ENCODE measurements around the gene ATF3. TPM values are rescaled to one million over a fixed set of nuclear protein-coding genes. Genes with fewer than 3 reads are reported as not detected.

ATF3 gene
- total RNA-seq, 5 donors from 2014 or later (not counting 1 experiment from before 2014, with no cell fraction given) = 1.5 to 20.1 (median 3.1) TPM

- peaks cover 9 to 12% of the 10 kb centered on the region in 2 donors for H3K27me3 Mint-ChIP-seq
- Histone ChIP-seq H3K36me3 (ENCODE audit: control insufficient read depth in 2 of 2, extremely low read depth in 1 of 2, insufficient read depth in 1 of 2, low read length in 1 of 2) (no peaks in the 10 kb centered on the region), H3K27me3 (replicated peaks in 1 of 2; ENCODE audit: control insufficient read depth in 2 of 2, extremely low read depth in 1 of 2, insufficient read depth in 2 of 2, low read length in 1 of 2) (peaks cover 0 to 14% of the 10 kb centered on the region in 2 experiments), H3K27ac (ENCODE audit: low read length) (no peak overlapping the region), H3K9me3 (no peaks in the 10 kb centered on the region), H3K4me3 (ENCODE audit: control insufficient read depth in 1 of 2, extremely low read depth in 1 of 2, low read length in 1 of 2) (no peak overlapping the region), H3K4me1 (ENCODE audit: control insufficient read depth in 1 of 2, extremely low read depth in 1 of 2, insufficient read depth in 2 of 2, low read length in 2 of 2) (peaks cover 0 to 16% of the 10 kb centered on the region in 2 experiments)
- no peaks in the 10 kb centered on the region for H3K9me3 Mint-ChIP-seq
- ATAC-seq (replicated peaks in 1 of 4) (no peak), DNase-seq (peak in 1 of 35 experiments; percentile 34)
- H3K27ac Mint-ChIP-seq = no peak overlapping the region
- ChIA-PET CTCF (interaction anchor here (0.6 to 2.3 kb wide), 6 partner anchors 101 to 389 kb away, joined by 3 to 12 read pairs (median 6); no protein-coding TSS in a partner anchor), POLR2A (interaction anchor here (0.6 to 0.7 kb wide), 2 partner anchors 26 to 97 kb away, joined by 3 read pairs; no protein-coding TSS in a partner anchor)
- 90% methylated on average over 2 of the region's 9 CpGs for WGBS (ENCODE audit: insufficient coverage)
- H3K4me1 Mint-ChIP-seq = peaks cover 4 to 7% (median 7%) of the 10 kb centered on the region in 3 donors
- H3K36me3 Mint-ChIP-seq = no peaks in the 10 kb centered on the region
- no peak overlapping the region for H3K4me3 Mint-ChIP-seq
Measured at GRCh38 chr1:212667223-212668139, 58.9 kb downstream of the ATF3 start.

- ChIA-PET CTCF (interaction anchor here (0.7 to 2.3 kb wide), 5 partner anchors 102 to 327 kb away, joined by 3 to 12 read pairs (median 5); no protein-coding TSS in a partner anchor), POLR2A (interaction anchor here (0.5 to 0.7 kb wide), 2 partner anchors 96 to 318 kb away, joined by 3 to 4 read pairs; no protein-coding TSS in a partner anchor)
- H3K4me3 ChIP-seq (ENCODE audit: control insufficient read depth in 1 of 2, extremely low read depth in 1 of 2, low read length in 1 of 2) = no peak overlapping the region
- H3K9me3 ChIP-seq = no peaks in the 10 kb centered on the region
- no peak overlapping the region for H3K27ac ChIP-seq (ENCODE audit: low read length)
- peaks cover 0 to 16% of the 10 kb centered on the region in 2 experiments for H3K4me1 ChIP-seq (ENCODE audit: control insufficient read depth in 1 of 2, extremely low read depth in 1 of 2, insufficient read depth in 2 of 2, low read length in 2 of 2)
- Mint-ChIP-seq H3K4me1 (peaks cover 4 to 7% (median 7%) of the 10 kb centered on the region in 3 donors), H3K36me3 (no peaks in the 10 kb centered on the region), H3K27me3 (peaks cover 9 to 12% of the 10 kb centered on the region in 2 donors), H3K27ac (no peak overlapping the region), H3K4me3 (no peak overlapping the region), H3K9me3 (no peaks in the 10 kb centered on the region)
- no peak for ATAC-seq (replicated peaks in 1 of 4)
- no peaks in the 10 kb centered on the region for H3K36me3 ChIP-seq (ENCODE audit: control insufficient read depth in 2 of 2, extremely low read depth in 1 of 2, insufficient read depth in 1 of 2, low read length in 1 of 2)
- WGBS (ENCODE audit: insufficient coverage) = 100% methylated on average over 2 of the region's 5 CpGs
- peaks cover 0 to 14% of the 10 kb centered on the region in 2 experiments for H3K27me3 ChIP-seq (replicated peaks in 1 of 2; ENCODE audit: control insufficient read depth in 2 of 2, extremely low read depth in 1 of 2, insufficient read depth in 2 of 2, low read length in 1 of 2)
- DNase-seq = no peak
Measured at GRCh38 chr1:212668477-212668876, 59.9 kb downstream of the ATF3 start.

GRCh38 chr1:212669102-212669501 lies 60.5 kb downstream of the ATF3 start:
- H3K27ac Mint-ChIP-seq = no peak overlapping the region

GRCh38 chr1:212669600-212669999 lies 61.0 kb downstream of the ATF3 start:
- no peak for DNase-seq
- Histone ChIP-seq H3K27me3 (replicated peaks in 1 of 2; ENCODE audit: control insufficient read depth in 2 of 2, extremely low read depth in 1 of 2, insufficient read depth in 2 of 2, low read length in 1 of 2) (peaks cover 0 to 14% of the 10 kb centered on the region in 2 experiments), H3K4me3 (ENCODE audit: control insufficient read depth in 1 of 2, extremely low read depth in 1 of 2, low read length in 1 of 2) (no peak overlapping the region), H3K36me3 (ENCODE audit: control insufficient read depth in 2 of 2, extremely low read depth in 1 of 2, insufficient read depth in 1 of 2, low read length in 1 of 2) (no peaks in the 10 kb centered on the region), H3K4me1 (ENCODE audit: control insufficient read depth in 1 of 2, extremely low read depth in 1 of 2, insufficient read depth in 2 of 2, low read length in 2 of 2) (peaks cover 0 to 16% of the 10 kb centered on the region in 2 experiments), H3K9me3 (no peaks in the 10 kb centered on the region), H3K27ac (ENCODE audit: low read length) (no peak overlapping the region)
- no peak for ATAC-seq (replicated peaks in 1 of 4)
- no peaks in the 10 kb centered on the region for H3K9me3 Mint-ChIP-seq
- no peak overlapping the region for H3K4me3 Mint-ChIP-seq
- peaks cover 9 to 12% of the 10 kb centered on the region in 2 donors for H3K27me3 Mint-ChIP-seq
- ChIA-PET POLR2A (no interaction called here), CTCF (no interaction called here)
- H3K36me3 Mint-ChIP-seq = no peaks in the 10 kb centered on the region
- 90% methylated on average over 5 of the region's 8 CpGs for WGBS (ENCODE audit: insufficient coverage)
- peaks cover 4 to 7% (median 7%) of the 10 kb centered on the region in 3 donors for H3K4me1 Mint-ChIP-seq
- no peak overlapping the region for H3K27ac Mint-ChIP-seq

More at GRCh38 chr1:212669102-212669501, 60.5 kb downstream of the ATF3 start:
- no peak overlapping the region for H3K27ac ChIP-seq (ENCODE audit: low read length)
- no peak overlapping the region for H3K4me3 Mint-ChIP-seq
- peaks cover 9 to 12% of the 10 kb centered on the region in 2 donors for H3K27me3 Mint-ChIP-seq
- H3K4me1 ChIP-seq (ENCODE audit: control insufficient read depth in 1 of 2, extremely low read depth in 1 of 2, insufficient read depth in 2 of 2, low read length in 2 of 2) = peaks cover 0 to 16% of the 10 kb centered on the region in 2 experiments
- ATAC-seq (replicated peaks in 1 of 4) (no peak), DNase-seq (no peak)
- no peaks in the 10 kb centered on the region for H3K9me3 ChIP-seq
- no peaks in the 10 kb centered on the region for H3K9me3 Mint-ChIP-seq
- H3K4me1 Mint-ChIP-seq = peaks cover 4 to 7% (median 7%) of the 10 kb centered on the region in 3 donors
- no peaks in the 10 kb centered on the region for H3K36me3 Mint-ChIP-seq
- peaks cover 0 to 14% of the 10 kb centered on the region in 2 experiments for H3K27me3 ChIP-seq (replicated peaks in 1 of 2; ENCODE audit: control insufficient read depth in 2 of 2, extremely low read depth in 1 of 2, insufficient read depth in 2 of 2, low read length in 1 of 2)
- CTCF ChIA-PET = interaction anchor here in 1 of 2 donors (1.8 kb wide), 1 partner anchor 326 kb away, joined by 6 read pairs; no protein-coding TSS in a partner anchor
- WGBS (ENCODE audit: insufficient coverage) = no CpG with 5 or more reads among the region's 2 CpGs
- H3K36me3 ChIP-seq (ENCODE audit: control insufficient read depth in 2 of 2, extremely low read depth in 1 of 2, insufficient read depth in 1 of 2, low read length in 1 of 2) = no peaks in the 10 kb centered on the region
- POLR2A ChIA-PET = interaction anchor here in 1 of 2 donors (0.5 kb wide), 1 partner anchor 318 kb away, joined by 4 read pairs; no protein-coding TSS in a partner anchor
- H3K4me3 ChIP-seq (ENCODE audit: control insufficient read depth in 1 of 2, extremely low read depth in 1 of 2, low read length in 1 of 2) = no peak overlapping the region

- no peaks in the 10 kb centered on the region for H3K9me3 ChIP-seq
- no peak overlapping the region for H3K27ac ChIP-seq (ENCODE audit: low read length)
- no peak overlapping the region for H3K4me3 ChIP-seq (ENCODE audit: control insufficient read depth in 1 of 2, extremely low read depth in 1 of 2, low read length in 1 of 2)
- no peaks in the 10 kb centered on the region for H3K36me3 Mint-ChIP-seq
- H3K27ac Mint-ChIP-seq = no peak overlapping the region
- no peak for DNase-seq
- H3K4me3 Mint-ChIP-seq = no peak overlapping the region
- peaks cover 0 to 9% of the 10 kb centered on the region in 2 experiments for H3K27me3 ChIP-seq (replicated peaks in 1 of 2; ENCODE audit: control insufficient read depth in 2 of 2, extremely low read depth in 1 of 2, insufficient read depth in 2 of 2, low read length in 1 of 2)
- WGBS (ENCODE audit: insufficient coverage) = 100% methylated on average over 1 of the region's 7 CpGs
- H3K27me3 Mint-ChIP-seq = peaks cover 9 to 12% of the 10 kb centered on the region in 2 donors
- ChIA-PET POLR2A (no interaction called here), CTCF (no interaction called here)
- no peaks in the 10 kb centered on the region for H3K36me3 ChIP-seq (ENCODE audit: control insufficient read depth in 2 of 2, extremely low read depth in 1 of 2, insufficient read depth in 1 of 2, low read length in 1 of 2)
- H3K4me1 Mint-ChIP-seq = peaks cover 4 to 7% (median 7%) of the 10 kb centered on the region in 3 donors
- H3K9me3 Mint-ChIP-seq = no peaks in the 10 kb centered on the region
- peaks cover 0 to 11% of the 10 kb centered on the region in 2 experiments for H3K4me1 ChIP-seq (ENCODE audit: control insufficient read depth in 1 of 2, extremely low read depth in 1 of 2, insufficient read depth in 2 of 2, low read length in 2 of 2)
- no peak for ATAC-seq (replicated peaks in 1 of 4)
Measured at GRCh38 chr1:212670301-212670700, 61.7 kb downstream of the ATF3 start.
